Measurements from ENCODE around the gene RPL19.

Gene RPL19

DNA sequence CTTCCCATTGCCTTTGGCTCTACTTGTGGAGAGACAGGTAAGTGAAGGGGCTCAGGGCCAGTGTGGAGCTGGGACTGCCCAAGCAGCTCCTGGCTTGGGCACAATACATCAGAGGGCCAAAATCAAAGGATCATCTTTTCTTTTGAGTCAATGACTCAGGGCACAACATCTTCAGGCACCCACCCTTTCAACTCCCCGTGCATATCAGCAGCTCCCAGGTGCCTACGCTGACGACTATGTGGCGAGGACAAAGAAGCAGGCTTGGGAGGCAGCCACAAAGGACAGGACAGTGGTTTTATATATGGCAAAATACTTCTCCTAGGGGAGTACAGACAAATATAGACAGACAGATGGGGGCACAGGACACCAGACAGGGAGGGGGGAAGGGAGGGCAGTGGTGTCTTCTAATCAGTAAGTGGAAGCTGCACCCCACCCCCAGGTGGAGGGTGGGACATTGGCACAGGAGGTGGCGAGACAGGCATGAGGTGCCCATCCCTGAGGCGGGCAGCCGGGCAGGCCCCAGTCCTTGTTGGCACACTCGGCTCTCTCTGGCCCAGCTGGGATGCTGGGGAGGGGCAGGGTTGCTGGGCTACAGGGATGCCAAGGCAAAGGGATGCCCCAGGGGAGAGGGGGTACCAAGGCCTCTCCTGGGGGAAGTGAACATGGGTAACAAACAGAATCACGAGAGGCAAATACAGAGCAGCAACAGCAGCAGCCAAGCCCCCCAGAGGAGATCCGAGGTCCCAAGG lies 26.4 kb upstream of the RPL19 start:
- DNase-seq, result no peak

DNA sequence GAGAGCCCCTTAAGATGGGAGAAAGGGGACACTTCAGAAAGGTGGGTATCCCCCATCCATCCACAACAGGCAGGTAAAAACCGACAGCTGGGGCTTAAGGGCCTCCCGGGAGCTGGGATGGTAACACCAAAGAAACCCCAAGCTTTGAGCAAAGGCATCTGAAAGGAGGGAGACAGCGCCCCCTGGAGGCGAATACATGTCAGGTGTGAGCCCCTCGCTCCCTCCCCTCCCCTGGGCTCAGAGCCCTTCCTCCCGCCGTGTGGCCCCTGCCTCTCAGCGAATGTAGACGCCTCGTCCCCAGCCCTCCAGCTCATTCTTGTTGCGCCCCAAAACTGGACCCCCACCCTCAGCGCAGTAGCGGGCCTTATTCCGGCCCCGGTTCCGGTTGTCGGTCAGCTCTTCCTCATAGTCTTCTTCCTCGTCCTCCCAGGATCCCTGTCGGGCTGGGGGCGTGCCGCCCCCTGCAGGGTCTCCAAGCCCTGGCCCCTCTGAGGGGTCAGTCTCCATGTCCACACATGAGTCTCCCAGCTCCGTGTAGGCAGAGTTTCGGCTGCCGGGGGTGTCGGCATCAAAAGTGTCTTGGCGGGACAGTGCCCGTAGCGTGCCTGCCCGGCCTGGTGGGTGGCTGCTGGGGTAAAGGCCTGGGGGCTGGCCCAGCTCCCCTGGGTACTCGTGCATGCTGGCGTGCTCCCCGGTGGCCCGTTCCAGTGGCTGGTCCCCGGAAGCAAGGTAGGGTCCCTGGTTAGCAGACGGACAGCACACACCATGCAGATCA lies 25.0 kb upstream of the RPL19 start:
- DNase-seq, result no peak

DNA sequence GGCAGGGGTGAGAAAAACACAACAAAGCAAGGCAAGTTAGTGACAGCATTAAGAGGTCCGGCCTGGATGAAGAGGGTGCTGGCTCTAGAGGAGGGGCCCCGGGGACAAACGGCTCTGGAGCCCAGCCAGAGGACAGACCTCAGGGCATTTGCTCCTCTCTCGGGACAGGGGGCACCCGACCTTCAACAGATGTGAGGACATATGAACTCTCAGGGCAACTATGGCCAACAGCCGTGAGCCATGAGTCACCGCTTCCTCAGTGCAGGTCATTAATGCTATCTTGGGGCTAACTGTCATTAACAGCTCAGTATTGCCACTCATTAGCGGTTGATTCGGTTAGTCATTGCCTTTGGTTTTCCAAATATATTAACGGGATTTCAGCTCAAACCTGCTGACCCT lies 24.4 kb upstream of the RPL19 start:
- DNase-seq, result no peak

DNA sequence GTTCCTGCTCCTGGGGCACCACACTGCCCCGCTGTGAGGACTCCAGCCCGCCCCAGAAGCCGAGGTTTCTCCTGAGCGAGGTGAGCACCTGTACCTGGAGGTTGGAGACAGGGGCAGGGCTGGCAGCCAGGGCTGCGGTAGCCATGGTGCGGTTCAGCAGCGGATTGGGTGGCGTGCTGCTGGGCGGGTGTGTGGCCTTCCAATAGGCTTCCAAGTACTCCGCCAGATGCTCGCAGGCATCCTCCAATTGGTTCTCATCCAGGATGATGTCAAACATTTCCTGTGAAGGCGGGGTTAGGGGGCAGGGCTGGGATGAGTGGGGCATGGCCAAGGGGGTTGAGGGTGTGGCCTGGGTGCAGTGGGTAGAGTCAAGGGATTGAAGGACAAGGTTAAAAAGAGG lies 22.8 kb upstream of the RPL19 start:
- no peak for DNase-seq

DNA sequence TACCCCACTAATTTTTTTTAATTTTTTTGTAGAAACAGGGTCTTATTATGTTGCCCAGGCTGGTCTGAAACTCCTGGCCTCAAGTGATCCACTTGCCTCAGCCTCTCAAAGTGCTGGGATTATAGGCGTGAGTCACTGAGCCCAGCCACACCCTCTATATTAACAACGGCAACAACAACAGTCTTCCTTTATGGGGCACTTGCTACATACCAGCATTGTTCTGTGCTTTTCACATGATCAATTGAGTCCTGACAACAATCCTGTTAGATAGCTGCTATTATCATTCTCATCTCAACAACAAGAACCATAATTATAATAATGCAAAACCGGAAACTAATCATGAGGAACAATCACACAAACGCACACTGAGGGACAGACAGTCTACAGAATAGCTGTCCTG lies 21.5 kb upstream of the RPL19 start:
- no peak for DNase-seq

DNA sequence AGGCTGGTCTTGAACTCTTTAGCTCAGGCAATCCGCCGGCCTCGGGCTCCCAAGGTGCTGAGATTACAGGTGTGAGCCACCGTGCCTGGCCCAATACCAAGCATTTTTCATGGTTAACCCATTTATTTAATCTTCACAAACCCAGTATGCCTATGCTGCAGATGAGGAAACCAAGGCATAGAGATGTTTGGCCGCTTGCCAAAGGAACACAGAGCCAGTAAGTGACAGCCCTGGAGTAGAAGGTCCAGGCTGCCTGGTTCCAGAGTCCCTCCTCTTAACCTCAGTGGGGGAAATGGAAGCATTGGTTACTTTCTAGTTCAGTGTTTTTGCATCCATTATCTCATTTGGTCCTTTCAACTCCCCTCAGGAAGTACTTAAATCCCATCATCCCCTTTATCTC lies 18.8 kb upstream of the RPL19 start:
- no peak for DNase-seq

DNA sequence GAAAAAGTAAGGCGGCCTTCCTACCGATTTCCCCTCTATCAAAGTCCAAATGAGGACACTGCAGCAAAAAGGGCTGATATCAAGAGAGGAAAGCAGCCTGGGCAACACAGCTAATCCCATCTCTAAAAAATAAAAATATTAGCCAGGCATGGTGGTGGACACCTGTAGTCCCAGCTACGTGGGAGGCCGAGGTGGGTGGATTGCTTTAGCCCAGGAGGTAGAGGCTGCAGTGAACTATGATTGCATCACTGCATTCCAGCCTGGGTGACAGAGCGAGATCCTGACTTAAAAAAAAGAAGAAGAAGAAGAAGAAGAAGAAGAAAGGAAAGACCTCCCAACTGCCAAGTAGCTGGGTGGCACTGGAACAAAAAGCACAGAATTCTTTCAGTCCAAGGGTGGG lies 17.0 kb upstream of the RPL19 start:
- DNase-seq, result no peak

DNA sequence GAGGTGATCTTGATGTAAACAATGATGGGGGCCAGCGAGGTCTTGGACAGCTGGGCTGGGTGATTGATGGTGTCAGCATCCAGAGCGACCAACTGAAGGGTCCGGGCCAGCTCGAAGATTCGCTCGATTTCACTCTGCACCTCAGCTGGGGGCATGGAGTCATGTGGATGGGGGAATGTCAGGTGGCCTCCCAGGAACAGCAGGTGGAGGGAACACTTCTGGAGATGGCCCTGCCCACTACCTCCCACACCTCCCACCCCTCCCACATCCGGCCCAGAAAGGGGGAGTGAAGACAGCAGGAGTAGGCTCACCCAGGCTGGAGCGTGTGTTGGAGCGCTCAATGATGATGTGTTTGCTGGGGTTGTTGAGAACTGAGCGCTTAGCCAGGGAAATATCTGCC lies 16.4 kb upstream of the RPL19 start:
- no peak for DNase-seq

DNA sequence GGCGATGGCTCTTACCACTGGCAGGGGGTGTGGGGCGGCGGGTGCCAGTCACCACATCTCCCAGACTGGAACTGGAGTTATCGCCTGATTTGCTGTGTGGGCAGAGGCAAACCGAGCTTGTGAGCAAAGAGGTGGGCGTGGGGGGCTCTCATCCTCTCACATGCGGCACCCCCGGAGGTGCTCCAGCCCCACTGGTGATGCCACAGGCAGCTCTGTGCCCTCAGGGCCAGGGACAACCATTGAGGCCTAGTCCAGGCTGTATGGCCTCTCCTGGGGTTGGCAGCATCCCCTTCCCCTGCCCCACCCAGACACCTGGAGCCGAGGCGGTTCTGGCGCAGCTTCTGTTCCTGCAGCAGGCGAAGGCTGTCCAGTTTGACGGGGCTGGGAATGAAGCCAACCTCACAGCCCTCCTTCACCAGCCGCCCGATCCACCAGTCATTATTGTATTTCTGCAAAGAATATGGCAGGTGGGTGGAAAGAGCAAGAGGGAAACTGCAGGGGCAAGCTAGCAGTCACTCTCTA lies 13.5 kb upstream of the RPL19 start:
- no peak for DNase-seq

DNA sequence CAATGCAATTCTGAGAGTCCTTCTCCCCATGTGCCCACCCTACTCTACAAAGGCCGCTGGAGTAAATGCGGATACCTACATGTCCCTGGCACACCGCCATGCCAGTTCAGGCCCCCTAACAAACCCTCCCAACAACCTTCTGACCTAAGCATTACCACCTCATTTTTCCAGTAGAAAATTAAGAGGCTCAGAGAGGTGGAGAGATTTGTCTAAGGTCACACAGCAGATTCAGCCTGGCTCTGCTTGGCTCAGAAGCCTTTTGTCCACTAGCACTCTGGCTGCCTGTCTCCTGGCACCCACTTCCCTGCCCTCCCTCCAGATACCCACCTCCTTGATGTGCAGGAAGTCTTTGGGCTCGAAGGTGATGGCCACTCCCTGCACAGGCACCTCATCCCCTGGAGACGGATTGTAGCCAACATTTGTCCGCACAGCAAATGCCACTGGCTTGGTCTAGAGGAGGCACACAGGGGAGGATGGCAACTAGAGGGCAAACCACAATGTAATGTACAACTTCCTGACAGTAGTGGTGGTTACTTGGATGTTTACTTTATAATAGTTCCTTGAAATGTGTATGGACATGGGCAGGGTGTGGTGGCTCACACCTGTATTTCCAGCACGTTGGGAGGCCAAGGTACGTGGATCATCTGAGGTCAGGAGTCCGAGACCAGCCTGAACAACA lies 12.8 kb upstream of the RPL19 start:
- DNase-seq, result no peak

DNA sequence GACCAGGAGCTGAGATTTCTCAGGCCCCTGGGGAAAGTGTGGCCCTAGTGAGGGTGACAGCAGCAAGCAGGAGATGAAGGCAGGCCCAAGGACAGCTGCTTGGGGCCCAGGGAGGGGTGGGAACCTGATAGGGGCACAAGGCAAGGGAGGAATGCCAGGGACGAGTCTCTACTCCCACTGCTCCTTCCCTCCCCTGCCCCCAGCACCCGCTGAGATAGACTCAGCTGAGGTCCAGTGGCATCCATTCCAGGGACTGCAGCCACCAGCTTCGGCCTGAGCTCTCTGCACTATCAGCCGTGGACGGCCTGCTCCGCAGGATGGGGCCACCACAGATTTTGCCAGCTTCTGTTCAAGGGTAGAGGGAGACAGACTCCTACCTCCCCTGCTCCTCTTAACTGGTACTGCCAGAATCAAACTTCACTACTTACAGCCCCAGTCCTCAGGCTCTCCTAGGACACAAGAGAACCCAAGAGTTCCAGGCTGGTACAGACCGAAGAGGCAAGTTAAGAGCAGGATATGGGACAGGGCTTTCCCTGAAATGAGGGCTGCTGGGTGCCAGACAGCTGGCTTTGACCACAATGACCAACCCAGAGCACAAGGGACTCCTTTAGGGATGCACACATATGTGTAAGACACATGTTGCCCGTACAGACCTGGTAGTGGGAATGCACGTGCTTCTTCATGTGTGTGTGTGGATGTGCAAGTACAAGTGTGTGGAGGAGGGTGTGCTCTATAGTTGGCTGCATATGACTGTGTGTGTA lies 8.2 kb upstream of the RPL19 start:
- no peak for DNase-seq

DNA sequence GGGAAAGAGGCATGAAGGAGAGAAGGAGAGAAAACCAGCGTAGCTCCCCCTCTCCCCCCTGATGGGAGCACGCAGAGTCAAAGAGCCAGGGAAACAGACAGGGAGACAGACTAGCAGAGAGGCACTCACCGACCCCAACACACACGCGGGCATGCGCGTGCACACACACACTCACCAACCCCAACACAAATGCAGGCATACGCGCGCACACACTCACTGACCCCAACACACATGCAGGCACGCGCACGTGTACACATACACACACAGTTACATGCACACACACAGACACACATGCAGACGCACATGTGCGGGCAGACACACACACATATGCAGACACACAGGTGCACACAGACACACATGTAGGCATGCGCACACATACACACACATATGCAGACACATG lies 7.2 kb upstream of the RPL19 start:
- no peak for DNase-seq

DNA sequence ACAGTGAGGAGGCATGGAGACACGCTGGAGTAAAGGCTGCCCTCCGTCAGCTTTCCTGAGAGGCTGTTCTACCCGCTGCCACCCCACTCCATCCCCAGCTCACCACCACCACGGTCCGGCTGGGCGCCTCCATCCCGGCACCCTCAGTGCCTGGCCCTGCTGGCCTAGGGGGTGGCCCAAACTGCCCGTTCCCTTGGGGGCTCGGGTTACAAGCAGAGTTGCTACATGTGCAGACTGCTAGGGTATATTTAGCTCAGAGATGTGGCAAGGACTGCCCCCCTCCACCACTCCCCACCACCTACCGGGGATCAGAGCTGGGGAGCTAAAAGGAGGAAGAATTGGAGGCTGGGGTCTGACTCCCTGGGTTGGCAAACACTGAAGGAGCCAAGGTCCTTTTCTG lies 6.7 kb upstream of the RPL19 start:
- DNase-seq, result no peak

DNA sequence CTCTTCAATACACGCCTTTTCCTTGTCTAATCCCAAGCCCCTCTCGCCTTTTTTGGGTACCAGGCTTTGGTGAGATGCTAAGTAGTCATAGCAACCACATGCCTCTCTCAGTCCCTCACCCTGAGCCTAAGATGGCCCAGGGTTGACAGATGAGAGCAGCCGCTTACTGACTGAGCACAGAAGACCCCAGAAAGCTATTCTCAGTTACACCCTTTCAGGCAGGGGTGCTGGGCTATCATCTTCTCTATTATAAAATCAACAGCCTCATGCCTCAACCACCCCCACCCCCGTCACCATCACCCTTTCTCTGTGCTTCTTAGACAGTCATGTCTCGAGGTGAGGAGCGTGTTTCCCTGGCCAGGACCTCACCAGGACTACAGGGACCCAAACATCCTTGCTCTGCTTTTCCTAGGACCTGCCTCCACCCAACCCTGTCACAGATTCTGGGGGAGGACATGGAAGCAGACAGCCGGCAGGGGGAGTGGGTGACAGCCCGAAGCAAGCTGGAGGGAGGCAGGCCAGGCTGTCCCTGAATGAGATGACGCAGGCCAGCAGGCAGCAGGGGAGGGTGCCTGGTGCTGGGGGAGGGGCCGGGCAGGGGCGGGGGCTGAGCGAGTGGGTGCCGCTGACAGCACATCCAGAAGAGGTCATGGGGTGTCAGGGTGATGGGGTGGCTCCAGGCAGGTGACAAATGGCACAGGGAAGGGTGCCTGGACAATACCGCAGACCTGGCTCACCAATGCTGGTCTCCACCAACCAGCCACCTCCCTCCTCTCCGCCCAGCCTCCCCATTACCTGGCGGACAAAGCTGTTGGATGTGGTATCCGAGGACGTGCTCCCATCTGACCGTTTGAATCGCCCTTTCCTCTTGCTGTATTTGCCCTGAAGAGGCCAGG lies 5.7 kb upstream of the RPL19 start:
- no peak for DNase-seq

DNA sequence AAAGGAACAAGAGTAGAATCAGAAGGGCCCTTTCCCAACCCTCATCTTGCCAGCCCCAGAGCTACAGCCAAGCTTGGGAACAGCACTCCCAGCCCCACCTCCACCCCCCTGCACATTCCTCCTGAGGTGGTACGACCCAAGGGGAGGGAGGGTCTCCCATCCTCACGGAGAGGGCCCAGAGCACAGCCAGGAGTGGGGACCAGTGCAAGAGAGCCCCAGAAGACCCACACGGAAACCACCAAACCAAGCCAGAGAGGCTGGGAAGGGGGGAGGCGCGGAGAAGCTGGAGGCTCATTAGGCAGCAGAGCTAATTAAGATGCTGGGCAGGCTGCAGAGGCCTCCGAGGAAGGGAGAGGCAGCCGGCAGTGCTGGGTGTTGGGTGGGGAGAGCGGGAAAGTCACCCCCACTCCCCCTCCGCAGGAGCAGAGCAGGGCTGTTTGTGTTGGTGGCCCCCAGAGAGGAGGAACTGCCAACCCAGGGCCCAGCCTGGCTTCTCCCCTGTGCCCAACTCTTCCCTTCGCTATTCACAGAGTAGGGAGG lies 5.0 kb upstream of the RPL19 start:
- no peak for DNase-seq

DNA sequence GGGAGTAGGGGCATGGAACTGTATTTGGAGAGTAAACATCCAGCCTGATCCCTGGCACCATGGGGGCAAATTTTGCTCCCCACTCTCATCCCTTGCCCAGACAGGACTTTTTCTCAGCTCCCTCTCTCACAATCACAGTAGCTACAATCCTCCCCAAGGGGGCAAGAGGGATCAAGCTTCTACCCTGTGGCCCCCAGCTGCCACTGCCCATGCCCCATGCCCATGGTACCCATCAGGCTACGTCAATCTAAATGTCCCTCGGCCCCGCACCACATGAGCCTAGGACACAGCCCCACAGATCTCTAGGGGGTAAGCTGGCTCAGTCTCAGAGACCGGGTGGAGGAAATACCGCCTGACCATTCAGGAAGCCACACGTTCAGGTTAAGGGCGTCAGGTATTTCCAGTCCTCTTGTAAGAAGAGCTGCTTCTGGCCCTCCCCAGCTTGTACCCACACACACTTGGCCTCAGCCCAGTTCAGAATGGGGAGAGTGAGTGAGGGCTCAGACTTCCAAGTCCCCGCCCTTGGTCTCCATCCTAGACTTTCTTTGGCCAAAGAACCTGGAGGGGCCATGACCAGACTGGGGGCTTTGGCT lies 4.4 kb upstream of the RPL19 start:
- no peak for DNase-seq

DNA sequence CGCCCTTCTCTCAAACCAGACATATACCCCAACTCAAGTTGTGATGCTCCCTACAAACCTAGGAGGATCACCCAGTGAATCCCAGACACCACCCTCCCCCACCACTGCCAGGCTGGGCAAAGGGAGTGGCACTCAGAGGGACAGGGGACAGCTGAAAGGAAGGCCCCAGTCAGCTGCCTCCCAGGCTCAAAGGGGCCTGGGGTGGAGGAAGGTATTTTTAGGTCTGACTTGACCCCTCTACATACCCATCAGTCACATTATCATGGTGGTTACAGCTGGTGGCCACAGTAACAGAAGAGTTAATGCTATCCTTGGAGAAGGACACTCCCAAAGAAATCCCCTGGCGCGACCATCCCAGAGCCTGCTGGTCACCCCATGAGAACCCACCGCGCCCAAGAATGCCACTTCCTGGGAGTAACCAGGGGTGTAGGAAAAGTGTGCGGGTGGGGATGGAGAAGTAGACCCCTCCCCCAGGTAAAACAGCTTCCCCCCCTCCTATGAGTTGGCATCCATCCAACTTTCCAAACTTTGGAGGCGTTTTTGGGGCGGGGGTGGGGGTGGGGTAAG lies 3.8 kb upstream of the RPL19 start:
- no peak for DNase-seq

DNA sequence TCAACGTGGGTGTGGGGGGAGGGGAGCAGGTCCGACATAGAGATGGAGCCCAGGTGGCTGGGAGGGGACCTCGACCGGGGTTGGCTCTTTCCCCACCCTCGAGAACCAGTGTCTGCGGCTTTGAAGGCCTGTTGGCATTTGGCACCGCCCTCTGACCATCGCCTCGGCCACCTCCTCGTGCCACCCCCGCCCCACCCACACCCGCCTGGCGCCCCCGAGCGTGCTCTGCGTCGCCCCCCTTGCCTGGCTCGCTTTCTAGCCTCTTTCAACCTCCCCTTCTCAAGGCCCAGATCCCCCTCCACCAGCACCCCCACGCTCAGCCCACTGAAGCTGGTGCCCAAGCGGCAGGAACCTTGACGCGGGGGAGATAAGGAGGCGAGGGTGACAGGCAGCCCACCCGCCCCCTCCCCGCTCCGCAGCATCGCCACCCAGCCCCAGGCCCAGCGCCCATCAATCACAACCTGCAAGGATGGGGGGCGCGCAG lies 3.2 kb upstream of the RPL19 start:
- no peak for DNase-seq

DNA sequence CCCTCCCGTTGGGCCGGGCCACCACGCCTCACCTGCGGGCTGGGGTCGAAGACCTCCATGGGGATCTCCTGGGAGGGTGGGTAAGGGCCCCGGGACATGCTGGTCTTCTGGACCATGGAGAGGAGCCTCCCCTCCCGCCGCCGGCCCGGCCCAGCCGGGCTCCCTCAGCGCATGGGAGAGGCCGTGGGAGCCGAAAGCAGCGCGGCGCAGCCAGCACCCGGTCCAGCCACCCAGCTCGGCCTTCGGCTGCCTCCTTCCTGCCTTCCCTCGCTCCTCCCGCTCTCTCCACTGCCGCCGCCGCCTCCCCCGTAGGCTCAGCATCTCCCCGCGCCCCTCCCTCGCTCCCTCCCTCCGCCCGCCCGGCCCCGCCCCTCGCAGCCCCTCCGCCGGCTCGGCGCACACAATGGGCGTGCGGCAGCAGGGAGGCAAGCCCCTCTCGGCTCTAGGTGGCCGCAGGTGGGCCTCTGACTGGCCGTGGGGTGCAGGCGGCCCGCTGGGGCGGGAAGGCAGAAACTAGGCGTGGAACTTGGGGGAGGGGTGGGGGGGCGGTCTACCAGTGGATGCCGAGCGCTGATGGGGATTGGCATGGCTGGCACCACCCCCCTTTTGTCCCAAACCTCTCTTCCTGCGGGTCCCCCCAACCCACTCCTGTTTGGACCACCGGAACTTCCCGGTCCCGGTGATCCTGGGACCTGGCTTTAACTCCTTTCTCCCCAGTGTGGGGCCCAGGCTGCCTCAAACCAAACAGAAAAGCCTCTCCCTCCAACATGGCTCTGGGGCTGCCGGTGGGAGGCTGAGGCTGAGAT lies 2.5 kb upstream of the RPL19 start, which contains the start of gene CACNB1:
CACNB1 (minus strand) TSS at position 290 of the 806 bp plus-strand sequence; CDS start at position 116, 174 bp downstream.
- no peak for DNase-seq

DNA sequence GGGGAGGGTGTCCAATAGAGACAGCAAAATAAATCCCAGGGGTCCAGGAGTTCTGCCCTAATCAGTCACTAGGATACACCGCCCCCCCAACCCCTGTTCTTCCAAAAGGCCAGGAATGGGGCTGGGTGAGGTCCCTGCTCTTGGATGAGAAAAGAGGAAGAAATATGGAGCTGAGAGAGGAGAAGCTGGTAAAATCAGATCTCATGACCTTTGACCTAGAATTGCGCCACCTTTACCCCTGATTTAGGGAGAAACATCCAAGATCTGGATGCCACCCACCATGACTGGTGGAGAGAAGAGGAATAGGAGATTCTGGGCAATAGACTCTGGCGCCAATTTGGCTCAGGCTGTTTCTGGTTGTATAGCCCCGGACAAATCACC lies 1.9 kb upstream of the RPL19 start:
- DNase-seq, result no peak

Data from SIG-M5 (cell line).